ENCODE results near the gene RGS18. TPM values are rescaled to one million over a fixed set of nuclear protein-coding genes. Genes with fewer than 3 reads are reported as not detected.

RGS18 gene
- total and polyA plus RNA-seq, 2 of the 8 experiments (the other 6 are each of a cell fraction or from before 2014, with no cell fraction given): not detected

GRCh38 chr1:192153276-192153675 is 5.0 kb upstream of the RGS18 start:
- Histone ChIP-seq H3K27ac (ENCODE audit: low read depth, low read length) (no peak overlapping the region), H2BK12ac (ENCODE audit: low read depth, low read length) (no peak overlapping the region), H2BK15ac (ENCODE audit: low read length) (no peak overlapping the region), H3K79me2 (ENCODE audit: control insufficient read depth in 1 of 2, insufficient read depth in 2 of 2, low read length in 2 of 2) (no peaks in the 10 kb centered on the region), H2BK5ac (ENCODE audit: low read depth, low read length) (no peak overlapping the region), H4K8ac (ENCODE audit: extremely low read depth, insufficient read depth, low read length) (no peak overlapping the region), H2AFZ (ENCODE audit: low read length) (no peak overlapping the region), H3K27me3 (replicated peaks in 1 of 4; ENCODE audit: control insufficient read depth in 3 of 4, extremely low read depth in 1 of 4, insufficient read depth in 3 of 4, low read length in 3 of 4) (no peaks in the 10 kb centered on the region), H3K9me3 (ENCODE audit: insufficient read depth in 2 of 2, low read depth in 1 of 2, low read length in 1 of 2) (no peaks in the 10 kb centered on the region; a peak in 1 of 4 replicates), H4K20me1 (replicated peaks in 1 of 2; ENCODE audit: control insufficient read depth in 1 of 2, insufficient read depth in 2 of 2, low read length in 2 of 2) (no peaks in the 10 kb centered on the region), H4K91ac (replicated peaks; ENCODE audit: insufficient read length, low read length) (no peak overlapping the region), H3K56ac (replicated peaks; ENCODE audit: insufficient read length, low read depth, low read length) (no peak overlapping the region), H2BK20ac (ENCODE audit: low read length) (no peak overlapping the region), H3K4me3 (ENCODE audit: extremely low read depth in 1 of 4, insufficient read depth in 2 of 4, low read depth in 3 of 4, low read length in 4 of 4) (no peak overlapping the region), H3K4me2 (ENCODE audit: insufficient read depth in 1 of 2, low read depth in 2 of 2, low read length in 2 of 2) (no peak overlapping the region), H3K23ac (ENCODE audit: insufficient read length) (no peak overlapping the region), H3K36me3 (ENCODE audit: control insufficient read depth in 2 of 4, insufficient read depth in 4 of 4, low read length in 3 of 4) (no peaks in the 10 kb centered on the region), H3K18ac (ENCODE audit: extremely low read depth, low read length) (no peak overlapping the region), H2AK5ac (ENCODE audit: low read depth, low read length) (no peak overlapping the region), H3K4me1 (replicated peaks in 1 of 4; ENCODE audit: control insufficient read depth in 3 of 4, insufficient read depth in 4 of 4, low read length in 3 of 4) (no peaks in the 10 kb centered on the region; a peak in 1 of 7 replicates), H4K5ac (ENCODE audit: insufficient read length, low read depth, low read length) (no peak overlapping the region), H3K14ac (ENCODE audit: insufficient read length) (no peak overlapping the region), H3K23me2 (ENCODE audit: low read depth, low read length) (no peaks in the 10 kb centered on the region), H3K4ac (replicated peaks; ENCODE audit: insufficient read length, low read depth, low read length) (no peak overlapping the region), H3K9ac (replicated peaks in 1 of 4; ENCODE audit: extremely low read depth in 1 of 4, low read depth in 3 of 4, low read length in 3 of 4) (no peak overlapping the region), H3K79me1 (ENCODE audit: low read depth, low read length) (no peaks in the 10 kb centered on the region), H2BK120ac (replicated peaks; ENCODE audit: low read depth, low read length) (no peak overlapping the region)
- FAIRE-seq (no peak), DNase-seq (ENCODE audit: low read depth in 1 of 2, low spot score in 2 of 2) (no peak)
- TF ChIP-seq RAD21 (IDR thresholded peaks at IDR 0.05 in 1 of 2, conservative IDR thresholded peaks at IDR 0.05 in 1 of 2; ENCODE audit: low read depth in 2 of 2, low read length in 2 of 2) (no peak), TEAD4 (IDR thresholded peaks at IDR 0.05; ENCODE audit: low read depth, low read length) (no peak), EP300 (IDR thresholded peaks at IDR 0.05; ENCODE audit: borderline replicate concordance in 1 of 2, low read depth in 2 of 2, low read length in 2 of 2) (no peak), RNF2 (IDR thresholded peaks at IDR 0.05; ENCODE audit: borderline replicate concordance, low read depth, low read length, missing control alignments, poor library complexity, severe bottlenecking) (no peak), BACH1 (IDR thresholded peaks at IDR 0.05; ENCODE audit: low read length) (no peak), CTBP2 (IDR thresholded peaks at IDR 0.05; ENCODE audit: borderline replicate concordance, insufficient read depth, insufficient read length, low read length) (no peak)
- ChIA-PET CTCF (ENCODE audit: partially characterized antibody) (no interaction called here), POLR2A (ENCODE audit: partially characterized antibody) (no interaction called here)
